PC-3 (cell line): ENCODE measurements around the gene TNFAIP3. TPM values are rescaled to one million over a fixed set of nuclear protein-coding genes. Genes with fewer than 3 reads are reported as not detected.

ENCODE experiments used
- ATAC-seq: fragments of 200-7000 bp; cut with Tn5 transposase; 2 replicates; pipeline ENCODE4 v1.9.1; 2020; ENCODE audit warnings: mild to moderate bottlenecking, moderate library complexity
- BruUV-seq: library from RNA; stranded (reverse); fragments of 400-500 nt; replicated peaks from 2 replicates; lab custom pipeline; 2021; lab: Mats Ljungman, UMichigan
- CTCF ChIA-PET: fragments of 300-600 bp; sonication (Branson Sonifier 250); formaldehyde crosslinking; loops from one replicate; lab custom pipeline; 2022; ENCODE audit warnings: antibody characterized with exemption; lab: Charles Lee
- POLR2A ChIA-PET: fragments of 300-600 bp; sonication (Branson Sonifier 250); formaldehyde crosslinking; loops from one replicate; lab custom pipeline; 2022; ENCODE audit warnings: antibody characterized with exemption; ENCODE audit not compliant: unreplicated experiment; lab: Charles Lee
- DNase-seq: peaks from one replicate; pipeline ENCODE4 v3.0.0-alpha.2; 2015
- H2AFZ ChIP-seq: fragments of 300-600 bp; sonication (generic); 2 replicates; pipeline ENCODE4 v1.6.0; 2016; ENCODE audit warnings: antibody characterized with exemption, low read length
- H3F3A ChIP-seq: fragments of 300-600 bp; sonication (generic); one replicate; pipeline ENCODE4 v1.6.0; 2017; ENCODE audit warnings: antibody characterized with exemption, low read length, control low read depth, mild to moderate bottlenecking; ENCODE audit not compliant: unreplicated experiment
- H3K27ac ChIP-seq: fragments of 300-600 bp; sonication (generic); 2 replicates; pipeline ENCODE4 v1.5.1; 2016; ENCODE audit warnings: mild to moderate bottlenecking, low read length
- H3K27me3 ChIP-seq: fragments of 300-600 bp; sonication (generic); 2 replicates; pipeline ENCODE4 v1.6.1; 2016; ENCODE audit warnings: low read length, mixed read lengths
- H3K36me3 ChIP-seq: fragments of 300-600 bp; sonication (generic); 2 replicates; pipeline ENCODE4 v1.6.1; 2016; ENCODE audit warnings: low read depth, mixed run types, low read length, mixed read lengths
- H3K4me1 ChIP-seq: fragments of 300-600 bp; sonication (generic); 2 replicates; pipeline ENCODE4 v1.5.1; 2016; ENCODE audit warnings: low read length; ENCODE audit not compliant: insufficient read depth
- H3K4me2 ChIP-seq: fragments of 300-600 bp; sonication (generic); 2 replicates; pipeline ENCODE4 v1.6.0; 2016; ENCODE audit warnings: low read length
- H3K4me3 ChIP-seq: fragments of 300-600 bp; sonication (generic); 2 replicates; pipeline ENCODE4 v1.5.1; 2016; ENCODE audit warnings: mild to moderate bottlenecking, low read length, mixed read lengths
- H3K79me2 ChIP-seq: fragments of 300-600 bp; sonication (generic); 2 replicates; pipeline ENCODE4 v1.6.1; 2017; ENCODE audit warnings: low read length, mixed read lengths
- H3K9ac ChIP-seq: fragments of 300-600 bp; sonication (generic); 2 replicates; pipeline ENCODE4 v1.6.0; 2016; ENCODE audit warnings: mild to moderate bottlenecking, low read length
- H3K9me2 ChIP-seq: fragments of 300-600 bp; sonication (generic); replicated peaks from 2 replicates; pipeline ENCODE4 v1.6.1; 2016; ENCODE audit warnings: mixed run types, low read length, mixed read lengths
- H3K9me3 ChIP-seq: fragments of 300-600 bp; sonication (generic); 2 replicates; pipeline ENCODE4 v1.6.1; 2016; ENCODE audit warnings: low read length, mixed read lengths
- H4K20me1 ChIP-seq: fragments of 300-600 bp; sonication (generic); 2 replicates; pipeline ENCODE4 v1.6.1; 2016; ENCODE audit warnings: low read length, mixed read lengths
- EZH2 ChIP-seq: fragments of 300-600 bp; sonication (generic); IDR thresholded peaks from one replicate; pipeline ENCODE4 v1.6.1; 2017; ENCODE audit warnings: antibody characterized with exemption, mild to moderate bottlenecking, low read length; ENCODE audit not compliant: unreplicated experiment
- EZH2phosphoT487 ChIP-seq: fragments of 300-600 bp; sonication (generic); IDR thresholded peaks from 2 replicates; pipeline ENCODE4 v1.6.1; 2018; ENCODE audit warnings: mild to moderate bottlenecking, antibody characterized with exemption, low read length, borderline replicate concordance
- intact Hi-C: fragments of 100-400 bp; cut with micrococcal nuclease; formaldehyde crosslinking; loops from 2 replicates; pipeline ENCODE4 v1.9.0; 2023
- total RNA-seq: library from RNA; depleted of rRNA; stranded (reverse); fragments of >200 nt; gene quantifications from 2 replicates; pipeline ENCODE4 v1.2.3, GENCODE V29; 2014
- TF ChIP-seq, protein P1 (sequence below): fragments of 300-600 bp; sonication (generic); conservative IDR thresholded peaks from 2 replicates; pipeline ENCODE4 v1.5.1; 2017; ENCODE audit warnings: antibody characterized with exemption, low read depth, mild to moderate bottlenecking, low read length

TNFAIP3 gene
- total RNA-seq, 1 experiment from 2014 or later = 21.9 TPM

DNA sequence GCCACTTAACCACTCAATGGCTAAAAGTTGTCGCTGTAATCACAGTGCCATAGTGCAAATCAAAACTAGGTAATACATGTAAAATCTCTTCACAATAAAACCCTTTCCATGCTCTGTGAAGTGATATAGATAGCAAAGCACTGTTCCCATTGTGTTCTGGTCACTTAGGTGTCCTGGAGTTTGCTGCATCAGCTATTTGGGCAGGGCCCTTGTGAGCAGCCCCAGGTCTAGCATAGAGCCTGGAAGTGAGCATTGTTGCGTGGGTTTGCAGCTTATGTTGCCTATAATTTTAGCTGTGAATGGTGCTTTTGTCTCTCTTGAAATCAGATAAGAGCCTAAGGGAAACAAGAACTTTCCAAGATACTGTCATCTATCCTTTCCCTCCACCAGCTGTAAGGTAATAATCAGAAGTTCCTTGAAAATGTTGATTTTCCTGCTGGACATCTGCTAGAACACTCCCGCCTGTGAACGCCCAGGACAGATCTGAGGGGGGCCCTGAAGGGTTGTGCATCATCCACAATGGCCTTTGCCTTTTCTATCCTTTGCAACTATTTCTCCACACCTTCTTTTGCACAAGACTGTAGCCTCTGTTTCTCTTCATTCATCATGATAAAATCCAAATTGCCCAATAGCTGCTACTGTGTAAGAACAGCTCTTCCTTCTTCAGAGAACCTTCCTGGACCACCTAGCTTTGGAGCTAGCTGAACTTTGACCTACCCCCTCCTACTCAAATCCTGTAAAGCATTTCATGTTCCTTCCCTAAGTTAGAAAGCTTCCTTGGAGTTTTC, 57.0 kb downstream of the TNFAIP3 start:
- TF ChIP-seq, protein P1, sequence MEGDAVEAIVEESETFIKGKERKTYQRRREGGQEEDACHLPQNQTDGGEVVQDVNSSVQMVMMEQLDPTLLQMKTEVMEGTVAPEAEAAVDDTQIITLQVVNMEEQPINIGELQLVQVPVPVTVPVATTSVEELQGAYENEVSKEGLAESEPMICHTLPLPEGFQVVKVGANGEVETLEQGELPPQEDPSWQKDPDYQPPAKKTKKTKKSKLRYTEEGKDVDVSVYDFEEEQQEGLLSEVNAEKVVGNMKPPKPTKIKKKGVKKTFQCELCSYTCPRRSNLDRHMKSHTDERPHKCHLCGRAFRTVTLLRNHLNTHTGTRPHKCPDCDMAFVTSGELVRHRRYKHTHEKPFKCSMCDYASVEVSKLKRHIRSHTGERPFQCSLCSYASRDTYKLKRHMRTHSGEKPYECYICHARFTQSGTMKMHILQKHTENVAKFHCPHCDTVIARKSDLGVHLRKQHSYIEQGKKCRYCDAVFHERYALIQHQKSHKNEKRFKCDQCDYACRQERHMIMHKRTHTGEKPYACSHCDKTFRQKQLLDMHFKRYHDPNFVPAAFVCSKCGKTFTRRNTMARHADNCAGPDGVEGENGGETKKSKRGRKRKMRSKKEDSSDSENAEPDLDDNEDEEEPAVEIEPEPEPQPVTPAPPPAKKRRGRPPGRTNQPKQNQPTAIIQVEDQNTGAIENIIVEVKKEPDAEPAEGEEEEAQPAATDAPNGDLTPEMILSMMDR = no peak
- no peak for TF ChIP-seq EZH2
- no peak for TF ChIP-seq EZH2phosphoT487
- no peak overlapping the region for H2AFZ ChIP-seq
- no peaks in the 10 kb centered on the region for H3K9me2 ChIP-seq
- H4K20me1 ChIP-seq = no peaks in the 10 kb centered on the region
- ChIA-PET CTCF (no interaction called here), POLR2A (no interaction called here)
- H3K36me3 ChIP-seq = no peaks in the 10 kb centered on the region
- H3K79me2 ChIP-seq = no peaks in the 10 kb centered on the region
- H3K9ac ChIP-seq = no peak overlapping the region
- no peaks in the 10 kb centered on the region for H3K27me3 ChIP-seq
- no peak overlapping the region for H3K4me2 ChIP-seq
- BruUV-seq = no TSS peak
- no peaks in the 10 kb centered on the region for H3F3A ChIP-seq
- ATAC-seq (no peak), DNase-seq (peak; percentile 10)
- H3K4me1 ChIP-seq = peaks cover 29% of the 10 kb centered on the region
- no peaks in the 10 kb centered on the region for H3K9me3 ChIP-seq
- intact Hi-C loops = no loop called here
- H3K27ac ChIP-seq = no peak overlapping the region
- no peak overlapping the region for H3K4me3 ChIP-seq

DNA sequence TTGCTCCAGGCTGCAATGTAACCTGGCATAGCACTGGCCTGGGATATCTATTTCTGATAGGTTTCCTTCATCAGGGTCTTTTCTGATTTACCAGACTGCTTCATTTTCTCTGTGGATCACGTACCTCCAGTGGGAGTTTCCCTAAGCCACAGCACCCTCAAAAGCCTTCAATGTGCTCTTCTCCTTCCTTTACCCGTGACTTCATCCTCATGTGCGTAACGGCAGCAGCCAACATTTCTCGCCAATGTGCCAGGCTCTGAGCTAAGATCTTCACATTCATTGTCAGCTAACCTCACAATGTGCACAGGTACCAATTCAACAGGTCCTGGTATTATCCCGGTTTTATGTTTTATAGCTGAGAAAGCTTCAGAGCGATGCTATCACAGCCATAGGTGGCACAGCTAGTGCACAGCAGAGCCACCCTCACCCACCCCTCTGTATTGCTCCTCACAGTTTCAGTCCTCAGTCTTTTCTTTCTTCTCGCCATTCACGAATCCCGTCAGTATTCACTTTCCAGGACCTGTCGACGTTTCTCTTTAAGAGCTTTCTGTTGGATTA, 58.2 kb downstream of the TNFAIP3 start:
- H3K9me3 ChIP-seq = no peaks in the 10 kb centered on the region

More for the DNA sequence above, 58.2 kb downstream of the TNFAIP3 start:
- Histone ChIP-seq H3K4me2 (no peak overlapping the region), H3F3A (no peaks in the 10 kb centered on the region), H4K20me1 (no peaks in the 10 kb centered on the region), H3K36me3 (no peaks in the 10 kb centered on the region), H3K4me1 (peaks cover 29% of the 10 kb centered on the region), H3K4me3 (no peak overlapping the region), H2AFZ (no peak overlapping the region), H3K27me3 (no peaks in the 10 kb centered on the region), H3K79me2 (no peaks in the 10 kb centered on the region), H3K9ac (no peak overlapping the region), H3K27ac (no peak overlapping the region), H3K9me2 (no peaks in the 10 kb centered on the region)
- intact Hi-C loops = loop anchor here (5.0 kb wide), 1 partner anchor 53 kb away; no protein-coding TSS in a partner anchor
- no TSS peak for BruUV-seq
- DNase-seq (no peak), ATAC-seq (no peak)
- TF ChIP-seq, protein P1 = no peak
- no peak for TF ChIP-seq EZH2
- ChIA-PET POLR2A (no interaction called here), CTCF (no interaction called here)
